Panc1 (cell line): Measurements from ENCODE around the gene PRKCD. TPM values are rescaled to one million over a fixed set of nuclear protein-coding genes. Genes with fewer than 3 reads are reported as not detected.

Source experiments
- ATAC-seq: fragments of 200-7000 bp; cut with Tn5 transposase; 2 replicates; pipeline ENCODE4 v1.9.1; 2020; ENCODE audit warnings: mild to moderate bottlenecking, moderate library complexity
- BruUV-seq: library from RNA; stranded (reverse); fragments of 400-500 nt; replicated peaks from 2 replicates; lab custom pipeline; 2021; lab: Mats Ljungman, UMichigan
- CTCF ChIA-PET: fragments of 300-600 bp; sonication (Branson Sonifier 250); formaldehyde crosslinking; loops from one replicate; lab custom pipeline; 2022; ENCODE audit warnings: antibody characterized with exemption; lab: Charles Lee
- POLR2A ChIA-PET: fragments of 300-600 bp; sonication (Branson Sonifier 250); formaldehyde crosslinking; loops from one replicate; lab custom pipeline; 2022; ENCODE audit warnings: antibody characterized with exemption; lab: Charles Lee
- DNase-seq: peaks from one replicate; pipeline ENCODE4 v3.0.0-alpha.2; 2010; ENCODE audit warnings: low read depth, low spot score
- H3K27ac ChIP-seq: 2 replicates; pipeline ENCODE4 v1.5.1; 2011; ENCODE audit warnings: mild to moderate bottlenecking, low read length, inconsistent platforms
- H3K27me3 ChIP-seq: fragments of 200-500 bp; sonication (Bioruptor generic); 2 replicates; pipeline ENCODE4 v1.6.0; 2014; ENCODE audit warnings: low read length, inconsistent platforms; ENCODE audit not compliant: control insufficient read depth, insufficient read depth
- H3K36me3 ChIP-seq: fragments of 200-500 bp; sonication (Bioruptor generic); 2 replicates; pipeline ENCODE4 v1.5.1; 2014; ENCODE audit warnings: inconsistent platforms, mild to moderate bottlenecking, low read length, moderate library complexity; ENCODE audit not compliant: control insufficient read depth, insufficient read depth
- H3K4me1 ChIP-seq: 2 replicates; pipeline ENCODE4 v1.5.1; 2011; ENCODE audit warnings: inconsistent platforms, mild to moderate bottlenecking, low read length, moderate library complexity; ENCODE audit not compliant: control insufficient read depth, insufficient read depth
- H3K4me3 ChIP-seq, 2 experiments: 2 replicates each; pipeline ENCODE4 v1.5.1; 2011 to 2012; ENCODE audit warnings: low read depth in 2 of 2, low read length in 2 of 2, mild to moderate bottlenecking in 2 of 2, inconsistent platforms in 1 of 2, moderate library complexity in 1 of 2
- H3K9me3 ChIP-seq: fragments of 200-500 bp; sonication (Bioruptor generic); 2 replicates; pipeline ENCODE4 v1.5.1; 2014; ENCODE audit warnings: low read depth, mild to moderate bottlenecking, inconsistent platforms, low read length, moderate library complexity; ENCODE audit not compliant: control insufficient read depth, insufficient read depth
- POLR2AphosphoS5 ChIP-seq: IDR thresholded peaks from 2 replicates; pipeline ENCODE4 v1.6.1; 2012; ENCODE audit warnings: mild to moderate bottlenecking, low read depth, low read length, moderate library complexity
- SIN3A ChIP-seq: IDR thresholded peaks from 2 replicates; pipeline ENCODE4 v1.6.1; 2012; ENCODE audit warnings: low read depth, mild to moderate bottlenecking, low read length, moderate library complexity, borderline replicate concordance; ENCODE audit not compliant: insufficient read depth
- TCF7L2 ChIP-seq: IDR thresholded peaks from 2 replicates; pipeline ENCODE4 v1.6.1; 2011; ENCODE audit warnings: mild to moderate bottlenecking, low read depth, low read length, inconsistent platforms
- in situ Hi-C: cut with HindIII; loops from 2 replicates; pipeline ENCODE4 v1.10.0; 2016; ENCODE audit warnings: low sequenced_read_pairs, low pct_unique_long_range_greater_than_20kb
- intact Hi-C: fragments of 100-400 bp; cut with micrococcal nuclease; formaldehyde crosslinking; loops from one replicate; pipeline ENCODE4 v1.10.0; 2022; ENCODE audit not compliant: unreplicated experiment
- total RNA-seq: library from RNA; stranded (reverse); gene quantifications from one replicate; pipeline ENCODE4 v1.2.1, GENCODE V29; 2021; ENCODE audit not compliant: unreplicated experiment
- TF ChIP-seq, protein P1 (sequence below), 2 experiments: IDR thresholded peaks; 2 replicates each; pipeline ENCODE4 v1.6.1; 2011 to 2012; ENCODE audit warnings: low read depth in 2 of 2, control low read depth in 1 of 2, low read length in 1 of 2, mild to moderate bottlenecking in 1 of 2, moderate library complexity in 1 of 2; ENCODE audit not compliant: insufficient read depth in 1 of 2
- TF ChIP-seq, protein P2 (sequence below): fragments of 450-650 bp; IDR thresholded peaks from 2 replicates; pipeline ENCODE4 v1.5.1; 2017; ENCODE audit warnings: mild to moderate bottlenecking

Gene PRKCD
- total RNA-seq, 1 experiment from 2014 or later: 14.0 TPM

DNA sequence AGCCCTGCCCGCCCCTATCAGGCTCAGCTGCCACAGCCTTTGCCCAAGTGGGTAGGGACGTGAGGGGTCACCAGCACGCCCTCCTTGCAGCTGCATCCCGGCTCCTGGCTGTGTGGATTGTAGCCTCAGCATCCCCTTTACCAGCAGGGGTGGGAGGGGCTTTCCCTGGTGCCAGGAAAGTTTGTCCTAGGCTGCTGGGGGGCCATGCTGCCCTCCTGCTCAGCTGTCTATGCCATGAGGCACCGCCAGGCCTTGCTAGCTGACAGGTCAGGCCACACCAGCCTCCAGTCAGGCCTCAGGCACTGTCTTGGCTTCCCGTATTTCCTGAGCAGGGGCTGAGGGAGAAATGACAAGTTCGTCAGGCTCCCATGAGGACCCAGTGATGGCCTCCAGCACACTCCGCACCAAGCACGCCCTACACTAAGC is 62.5 kb downstream of the PRKCD start:
- Histone ChIP-seq H3K36me3 (peaks cover 10% of the 10 kb centered on the region), H3K4me1 (no peaks in the 10 kb centered on the region), H3K27ac (no peak overlapping the region), H3K9me3 (no peaks in the 10 kb centered on the region), H3K4me3 (no peak overlapping the region), H3K27me3 (no peaks in the 10 kb centered on the region)
- no peak for DNase-seq
- ATAC-seq: no peak
- intact Hi-C loops: no loop called here
- no peak for TF ChIP-seq POLR2AphosphoS5
- TF ChIP-seq, protein P1, sequence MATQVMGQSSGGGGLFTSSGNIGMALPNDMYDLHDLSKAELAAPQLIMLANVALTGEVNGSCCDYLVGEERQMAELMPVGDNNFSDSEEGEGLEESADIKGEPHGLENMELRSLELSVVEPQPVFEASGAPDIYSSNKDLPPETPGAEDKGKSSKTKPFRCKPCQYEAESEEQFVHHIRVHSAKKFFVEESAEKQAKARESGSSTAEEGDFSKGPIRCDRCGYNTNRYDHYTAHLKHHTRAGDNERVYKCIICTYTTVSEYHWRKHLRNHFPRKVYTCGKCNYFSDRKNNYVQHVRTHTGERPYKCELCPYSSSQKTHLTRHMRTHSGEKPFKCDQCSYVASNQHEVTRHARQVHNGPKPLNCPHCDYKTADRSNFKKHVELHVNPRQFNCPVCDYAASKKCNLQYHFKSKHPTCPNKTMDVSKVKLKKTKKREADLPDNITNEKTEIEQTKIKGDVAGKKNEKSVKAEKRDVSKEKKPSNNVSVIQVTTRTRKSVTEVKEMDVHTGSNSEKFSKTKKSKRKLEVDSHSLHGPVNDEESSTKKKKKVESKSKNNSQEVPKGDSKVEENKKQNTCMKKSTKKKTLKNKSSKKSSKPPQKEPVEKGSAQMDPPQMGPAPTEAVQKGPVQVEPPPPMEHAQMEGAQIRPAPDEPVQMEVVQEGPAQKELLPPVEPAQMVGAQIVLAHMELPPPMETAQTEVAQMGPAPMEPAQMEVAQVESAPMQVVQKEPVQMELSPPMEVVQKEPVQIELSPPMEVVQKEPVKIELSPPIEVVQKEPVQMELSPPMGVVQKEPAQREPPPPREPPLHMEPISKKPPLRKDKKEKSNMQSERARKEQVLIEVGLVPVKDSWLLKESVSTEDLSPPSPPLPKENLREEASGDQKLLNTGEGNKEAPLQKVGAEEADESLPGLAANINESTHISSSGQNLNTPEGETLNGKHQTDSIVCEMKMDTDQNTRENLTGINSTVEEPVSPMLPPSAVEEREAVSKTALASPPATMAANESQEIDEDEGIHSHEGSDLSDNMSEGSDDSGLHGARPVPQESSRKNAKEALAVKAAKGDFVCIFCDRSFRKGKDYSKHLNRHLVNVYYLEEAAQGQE (IDR thresholded peaks at IDR 0.05; ENCODE audit: insufficient read depth in 1 of 2, low read depth in 2 of 2, low read length in 1 of 2): no peak
- TF ChIP-seq, protein P2, sequence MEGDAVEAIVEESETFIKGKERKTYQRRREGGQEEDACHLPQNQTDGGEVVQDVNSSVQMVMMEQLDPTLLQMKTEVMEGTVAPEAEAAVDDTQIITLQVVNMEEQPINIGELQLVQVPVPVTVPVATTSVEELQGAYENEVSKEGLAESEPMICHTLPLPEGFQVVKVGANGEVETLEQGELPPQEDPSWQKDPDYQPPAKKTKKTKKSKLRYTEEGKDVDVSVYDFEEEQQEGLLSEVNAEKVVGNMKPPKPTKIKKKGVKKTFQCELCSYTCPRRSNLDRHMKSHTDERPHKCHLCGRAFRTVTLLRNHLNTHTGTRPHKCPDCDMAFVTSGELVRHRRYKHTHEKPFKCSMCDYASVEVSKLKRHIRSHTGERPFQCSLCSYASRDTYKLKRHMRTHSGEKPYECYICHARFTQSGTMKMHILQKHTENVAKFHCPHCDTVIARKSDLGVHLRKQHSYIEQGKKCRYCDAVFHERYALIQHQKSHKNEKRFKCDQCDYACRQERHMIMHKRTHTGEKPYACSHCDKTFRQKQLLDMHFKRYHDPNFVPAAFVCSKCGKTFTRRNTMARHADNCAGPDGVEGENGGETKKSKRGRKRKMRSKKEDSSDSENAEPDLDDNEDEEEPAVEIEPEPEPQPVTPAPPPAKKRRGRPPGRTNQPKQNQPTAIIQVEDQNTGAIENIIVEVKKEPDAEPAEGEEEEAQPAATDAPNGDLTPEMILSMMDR: no peak
- TF ChIP-seq SIN3A: no peak
- no peak for TF ChIP-seq TCF7L2
- ChIA-PET CTCF (no interaction called here), POLR2A (no interaction called here)
- no TSS peak for BruUV-seq
- in situ Hi-C loops: no loop called here

DNA sequence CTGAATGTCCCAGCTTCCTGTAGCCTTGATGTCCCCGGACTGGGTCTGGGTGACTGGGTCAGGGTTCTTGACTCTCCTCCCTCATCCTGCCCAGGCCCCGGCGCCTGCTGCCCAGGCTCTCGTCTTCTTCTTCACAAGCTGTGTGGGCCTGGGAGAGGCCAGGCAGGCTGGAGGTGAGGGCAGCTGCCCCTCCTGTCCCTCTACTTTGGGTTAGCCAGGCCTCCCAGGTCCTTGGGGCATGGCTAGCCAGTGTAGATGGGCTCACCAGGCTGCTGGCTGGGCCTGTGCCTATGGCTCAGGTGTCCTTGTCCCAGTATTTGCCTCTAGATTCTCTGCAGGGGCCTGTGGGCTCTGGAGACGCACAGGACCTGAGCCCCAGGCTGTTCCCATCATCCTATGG is 63.0 kb downstream of the PRKCD start:
- ATAC-seq (no peak), DNase-seq (no peak)
- Histone ChIP-seq H3K27ac (no peak overlapping the region), H3K4me3 (no peak overlapping the region), H3K27me3 (no peaks in the 10 kb centered on the region), H3K9me3 (no peaks in the 10 kb centered on the region), H3K36me3 (peaks cover 12% of the 10 kb centered on the region), H3K4me1 (no peaks in the 10 kb centered on the region)
- no TSS peak for BruUV-seq
- POLR2A ChIA-PET: no interaction called here
- in situ Hi-C loops: no loop called here
- TF ChIP-seq POLR2AphosphoS5 (no peak), SIN3A (no peak), TCF7L2 (no peak)
- TF ChIP-seq, protein P1 (IDR thresholded peaks at IDR 0.05; ENCODE audit: insufficient read depth in 1 of 2, low read depth in 2 of 2, low read length in 1 of 2): no peak
- TF ChIP-seq, protein P2: no peak
- intact Hi-C loops: no loop called here
- CTCF ChIA-PET: no interaction called here
